MG63 (cell line): Measurements from ENCODE around the gene WHRN. TPM values are rescaled to one million over a fixed set of nuclear protein-coding genes. Genes with fewer than 3 reads are reported as not detected.

Source experiments
- DNase-seq: peaks from one replicate; pipeline ENCODE4 v3.0.0-alpha.2; 2020
- H3K27me3 ChIP-seq: fragments of 250-450 bp; sonication (Bioruptor Pico); 2 replicates; pipeline ENCODE4 v1.5.1; 2020; ENCODE audit warnings: mild to moderate bottlenecking, moderate library complexity
- H3K36me3 ChIP-seq: fragments of 250-450 bp; sonication (Bioruptor Pico); 2 replicates; pipeline ENCODE4 v1.5.1; 2020; ENCODE audit warnings: mild to moderate bottlenecking, moderate library complexity
- H3K4me3 ChIP-seq: fragments of 250-450 bp; sonication (Bioruptor Pico); 2 replicates; pipeline ENCODE4 v1.5.1; 2020; ENCODE audit warnings: mild to moderate bottlenecking, moderate library complexity
- H3K9me3 ChIP-seq: fragments of 250-450 bp; sonication (Bioruptor Pico); 2 replicates; pipeline ENCODE4 v1.5.1; 2020; ENCODE audit warnings: mild to moderate bottlenecking, moderate library complexity
- total RNA-seq: library from RNA; depleted of rRNA; stranded (reverse); fragments of >200 nt; shearing (Covaris generic); gene quantifications from 2 replicates; pipeline ENCODE4 v1.2.3, GENCODE V29; 2014; ENCODE audit warnings: low replicate concordance

WHRN gene
- total RNA-seq, 1 experiment from 2014 or later = 2.1 TPM

DNA sequence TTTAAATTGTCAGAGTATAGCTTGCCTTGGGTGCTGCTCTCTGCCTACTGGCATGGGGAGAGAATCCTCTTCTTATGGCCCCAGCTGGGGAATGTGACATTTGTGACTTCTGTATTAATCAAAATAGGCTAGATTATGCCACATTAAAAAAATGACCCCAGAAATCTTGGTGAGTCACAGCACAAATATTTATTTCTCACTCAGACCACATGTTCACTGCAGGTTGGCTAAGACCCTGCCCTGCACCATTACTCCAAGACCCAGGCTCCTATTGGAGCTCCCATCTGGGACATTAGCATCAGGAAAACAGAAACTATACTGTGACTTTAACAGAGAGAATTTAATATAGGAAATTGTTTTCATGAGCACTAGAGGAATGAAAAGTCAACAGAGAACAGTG lies 16.6 kb upstream of the WHRN start:
- no peak overlapping the region for H3K4me3 ChIP-seq
- H3K9me3 ChIP-seq = no peaks in the 10 kb centered on the region
- H3K36me3 ChIP-seq = no peaks in the 10 kb centered on the region
- no peak for DNase-seq
- no peaks in the 10 kb centered on the region for H3K27me3 ChIP-seq

DNA sequence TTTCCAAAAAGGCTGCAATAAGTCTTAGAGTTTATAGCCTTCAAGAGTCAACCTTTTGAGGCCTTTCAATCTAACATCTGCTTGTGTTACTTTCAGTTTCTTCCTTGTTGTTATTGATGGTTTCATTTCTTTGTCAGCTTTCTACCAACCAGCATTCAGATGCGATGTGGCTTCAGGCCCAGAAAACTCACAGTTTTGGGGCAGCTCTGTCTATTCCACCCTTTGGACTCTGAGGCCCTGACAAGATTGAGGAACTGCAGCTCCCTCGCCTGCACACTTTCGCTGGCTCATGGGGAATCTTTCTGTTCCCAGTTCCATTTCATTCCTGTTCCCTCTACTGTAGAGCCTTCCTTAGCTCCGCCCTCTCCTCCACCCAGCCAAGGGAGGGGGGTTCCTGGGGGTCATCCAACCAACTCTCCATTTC lies 13.3 kb upstream of the WHRN start:
- Histone ChIP-seq H3K4me3 (no peak overlapping the region), H3K27me3 (no peaks in the 10 kb centered on the region), H3K9me3 (no peaks in the 10 kb centered on the region), H3K36me3 (no peaks in the 10 kb centered on the region)
- DNase-seq = no peak

DNA sequence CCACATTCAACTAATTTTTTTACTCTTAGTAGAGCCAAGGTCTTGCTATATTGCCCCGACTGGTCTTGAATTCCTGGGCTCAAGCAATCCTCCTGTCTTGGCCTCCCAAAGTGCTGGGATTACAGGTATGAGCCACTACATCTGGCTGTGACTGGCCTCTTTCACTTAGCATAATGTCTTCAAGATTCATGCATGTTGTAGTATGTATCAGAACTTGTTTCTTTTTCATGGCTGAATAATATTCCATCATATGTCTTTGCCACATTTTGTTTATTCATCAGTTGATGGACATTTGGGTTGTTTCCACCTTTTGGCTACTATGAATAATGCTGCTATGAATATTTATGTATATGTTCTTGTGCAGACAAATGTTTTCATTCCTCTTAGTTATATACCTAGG lies 12.8 kb upstream of the WHRN start:
- Histone ChIP-seq H3K4me3 (no peak overlapping the region), H3K36me3 (no peaks in the 10 kb centered on the region), H3K9me3 (no peaks in the 10 kb centered on the region), H3K27me3 (no peaks in the 10 kb centered on the region)
- no peak for DNase-seq

DNA sequence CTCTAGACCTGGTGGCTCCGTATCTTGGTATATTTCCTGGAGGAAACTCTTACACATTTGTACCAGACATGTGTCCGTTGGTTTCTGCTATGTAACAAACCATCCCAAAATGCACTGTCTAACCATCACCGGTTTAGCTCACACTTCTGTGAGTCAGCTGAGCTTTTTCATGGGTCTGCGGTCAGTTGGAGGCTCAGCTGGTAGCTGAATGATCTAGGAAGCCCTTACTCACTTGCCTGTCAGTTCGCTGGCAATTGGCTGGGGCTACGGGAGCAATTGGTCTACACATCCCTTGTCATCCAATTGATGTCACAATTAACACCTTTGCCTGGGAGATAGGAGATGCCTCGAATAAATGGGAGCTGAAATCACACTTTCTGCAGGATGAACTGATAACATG lies 11.6 kb upstream of the WHRN start:
- no peaks in the 10 kb centered on the region for H3K36me3 ChIP-seq
- no peak overlapping the region for H3K4me3 ChIP-seq
- H3K27me3 ChIP-seq = no peaks in the 10 kb centered on the region
- DNase-seq = peak; percentile 65
- no peaks in the 10 kb centered on the region for H3K9me3 ChIP-seq

DNA sequence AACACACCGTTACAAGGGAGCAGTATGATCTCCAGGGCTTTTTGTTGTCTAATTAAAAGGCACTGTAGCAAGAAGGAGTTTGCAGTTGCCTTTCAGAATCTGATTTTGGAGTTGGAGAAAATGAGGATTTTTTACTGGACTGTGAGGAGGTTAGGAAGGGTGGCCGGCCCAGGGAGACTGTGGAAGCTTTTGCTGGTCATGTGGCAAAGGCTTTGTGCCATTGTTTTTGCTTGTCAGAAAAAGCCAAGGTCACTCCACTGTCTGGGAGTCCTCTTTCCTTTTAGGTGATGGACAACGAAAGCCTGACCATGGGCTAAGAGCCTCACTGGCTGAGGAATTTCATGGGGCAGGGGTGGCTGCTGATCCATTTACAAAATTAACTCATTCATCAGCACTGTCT lies 10.3 kb upstream of the WHRN start:
- Histone ChIP-seq H3K4me3 (no peak overlapping the region), H3K9me3 (no peaks in the 10 kb centered on the region), H3K27me3 (no peaks in the 10 kb centered on the region)

DNA sequence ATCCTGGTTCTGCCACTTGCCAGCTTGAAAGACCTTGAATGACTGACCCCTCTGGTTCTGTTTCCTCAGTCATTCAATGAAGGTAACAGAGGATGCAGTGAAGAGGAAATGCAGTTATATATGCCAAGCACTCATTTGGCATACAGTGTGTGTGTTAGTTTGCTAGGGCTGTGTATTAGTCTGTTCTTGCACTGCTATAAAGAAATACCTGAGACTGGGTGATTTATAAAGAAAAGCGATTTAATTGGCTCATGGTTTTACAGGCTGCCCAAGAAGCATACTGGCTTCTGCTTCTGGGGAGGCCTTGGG lies 8.6 kb upstream of the WHRN start:
- H3K27me3 ChIP-seq = no peaks in the 10 kb centered on the region; the same call in none of the 2 replicates
- no peaks in the 10 kb centered on the region for H3K9me3 ChIP-seq
- no peak overlapping the region for H3K4me3 ChIP-seq
- no peak for DNase-seq
- H3K36me3 ChIP-seq = no peaks in the 10 kb centered on the region

More for the DNA sequence above, 10.3 kb upstream of the WHRN start:
- DNase-seq = no peak
- H3K36me3 ChIP-seq = no peaks in the 10 kb centered on the region

DNA sequence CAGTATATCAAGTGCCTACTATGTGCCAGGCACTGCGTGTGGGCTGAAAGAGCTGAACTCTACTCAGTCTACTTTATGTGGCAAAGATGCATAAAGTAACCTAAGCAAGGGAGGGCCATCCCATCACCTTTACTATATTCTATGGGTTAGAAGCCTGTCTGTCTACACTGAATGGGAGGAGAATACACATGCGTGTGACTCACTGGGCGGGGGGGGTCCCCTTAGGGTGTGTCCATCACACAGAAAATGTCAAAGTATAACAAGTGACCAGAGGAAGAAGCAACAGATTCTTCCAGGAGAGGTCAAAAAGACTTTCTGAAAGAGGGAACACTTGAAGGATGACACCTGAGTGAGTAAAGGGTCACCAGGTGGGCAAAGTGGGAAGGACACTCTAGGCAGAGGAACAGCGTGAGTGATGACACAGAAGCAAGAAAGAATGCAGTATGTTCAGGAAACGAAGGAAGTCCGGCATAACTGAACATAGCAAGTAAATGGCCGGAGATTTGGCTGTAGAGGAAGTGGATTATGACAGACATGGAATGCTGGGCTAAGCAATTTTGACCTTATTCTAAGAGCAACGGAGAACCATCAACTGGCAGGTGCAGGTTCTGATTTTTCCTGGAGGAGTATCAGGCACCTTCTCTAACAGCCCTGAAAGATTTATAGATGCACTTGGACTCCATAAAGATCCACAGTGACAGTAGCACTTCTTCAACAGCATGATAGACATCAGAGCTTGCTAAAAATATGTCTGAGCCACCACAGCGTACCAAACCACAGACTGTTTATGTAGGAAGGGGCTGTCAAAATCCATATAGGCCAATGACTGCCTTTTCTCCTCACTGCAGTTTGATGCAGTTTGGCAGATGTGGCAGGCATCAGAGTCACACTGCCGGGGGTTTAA lies 8.0 kb upstream of the WHRN start:
- no peaks in the 10 kb centered on the region for H3K36me3 ChIP-seq
- H3K27me3 ChIP-seq = no peaks in the 10 kb centered on the region; the same call in none of the 2 replicates
- no peak for DNase-seq
- no peak overlapping the region for H3K4me3 ChIP-seq
- H3K9me3 ChIP-seq = no peaks in the 10 kb centered on the region

DNA sequence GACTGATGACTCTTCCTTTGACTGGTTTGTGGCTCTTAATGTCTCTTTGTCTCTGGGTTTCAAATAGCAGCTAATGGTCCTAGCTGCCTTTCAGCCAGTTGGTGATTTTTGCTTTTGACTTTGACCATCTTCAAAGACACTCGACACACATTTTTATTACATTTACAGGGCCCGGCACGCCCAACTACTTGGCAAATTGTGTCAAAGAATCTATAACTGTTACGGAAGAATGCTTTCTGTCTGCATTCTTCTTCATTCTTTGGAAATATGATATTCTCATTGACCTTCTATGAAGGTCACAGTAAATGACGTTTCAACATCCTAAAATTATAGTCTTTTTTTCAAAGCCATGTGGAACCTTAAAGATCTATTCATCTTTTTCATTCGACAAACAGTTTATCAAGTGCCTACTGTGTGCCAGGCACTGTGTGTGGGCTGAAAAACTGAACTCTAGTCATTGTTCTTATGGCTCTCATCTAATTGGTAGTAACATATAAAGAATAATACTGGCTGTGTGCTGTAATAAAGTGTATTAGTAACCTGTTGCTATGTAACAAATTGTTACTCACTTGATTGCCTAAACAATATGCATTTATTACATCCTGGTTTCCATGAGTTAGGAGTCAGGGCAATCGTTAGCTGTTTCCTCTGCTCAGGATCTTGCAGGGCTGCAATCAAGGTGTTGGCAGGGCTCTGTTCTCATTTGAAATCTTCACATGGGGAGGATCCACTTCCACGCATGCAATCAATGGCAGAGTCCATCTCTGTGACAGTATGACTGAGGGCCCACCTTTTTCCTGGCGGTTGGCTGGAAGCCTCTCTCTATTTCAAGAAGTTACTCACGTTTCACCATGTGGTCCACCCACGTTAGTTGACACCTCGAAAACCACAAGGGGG lies 7.0 kb upstream of the WHRN start:
- Histone ChIP-seq H3K4me3 (no peak overlapping the region), H3K36me3 (no peaks in the 10 kb centered on the region), H3K27me3 (peaks cover 3% of the 10 kb centered on the region), H3K9me3 (no peaks in the 10 kb centered on the region)
- DNase-seq = no peak

DNA sequence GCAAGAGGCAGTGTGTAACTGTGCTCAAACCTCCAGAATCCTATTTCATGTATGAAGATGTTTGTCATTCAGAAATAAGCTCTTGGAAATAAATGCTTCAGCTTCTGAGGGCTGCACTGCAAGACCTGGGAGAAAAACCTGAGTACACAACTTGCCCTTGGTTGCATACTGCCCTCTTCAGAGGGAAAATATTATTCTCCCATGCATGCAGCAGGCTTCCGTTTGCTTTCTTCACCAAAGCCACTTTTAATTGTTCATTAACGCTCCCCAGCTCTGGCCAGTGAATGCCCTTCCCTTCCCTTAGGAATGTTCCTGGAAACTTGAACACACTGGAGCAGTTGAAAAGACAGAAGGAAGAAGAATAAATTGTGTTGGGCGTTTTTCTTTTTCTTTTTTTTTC lies 2.5 kb upstream of the WHRN start:
- no peaks in the 10 kb centered on the region for H3K9me3 ChIP-seq
- H3K36me3 ChIP-seq = no peaks in the 10 kb centered on the region
- DNase-seq = no peak
- H3K27me3 ChIP-seq = peaks cover 13% of the 10 kb centered on the region
- H3K4me3 ChIP-seq = no peak overlapping the region

DNA sequence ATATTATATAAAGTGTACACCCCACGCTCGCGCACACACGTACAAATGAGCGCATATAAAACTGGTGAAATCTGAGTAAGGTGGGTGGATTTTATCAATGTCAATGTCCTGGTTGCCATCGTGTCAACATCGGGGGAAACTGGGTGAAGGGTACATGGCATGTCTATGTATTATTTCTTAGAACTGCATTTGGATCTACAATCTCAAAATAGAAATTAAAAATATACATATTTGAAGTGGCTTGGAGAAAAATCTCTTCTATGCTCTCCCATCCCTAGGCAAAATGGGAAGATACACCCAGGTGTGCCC lies 763 bp upstream of the WHRN start:
- peak overlapping the region; percentile 84 for H3K4me3 ChIP-seq
- H3K27me3 ChIP-seq = peaks cover 13% of the 10 kb centered on the region

DNA sequence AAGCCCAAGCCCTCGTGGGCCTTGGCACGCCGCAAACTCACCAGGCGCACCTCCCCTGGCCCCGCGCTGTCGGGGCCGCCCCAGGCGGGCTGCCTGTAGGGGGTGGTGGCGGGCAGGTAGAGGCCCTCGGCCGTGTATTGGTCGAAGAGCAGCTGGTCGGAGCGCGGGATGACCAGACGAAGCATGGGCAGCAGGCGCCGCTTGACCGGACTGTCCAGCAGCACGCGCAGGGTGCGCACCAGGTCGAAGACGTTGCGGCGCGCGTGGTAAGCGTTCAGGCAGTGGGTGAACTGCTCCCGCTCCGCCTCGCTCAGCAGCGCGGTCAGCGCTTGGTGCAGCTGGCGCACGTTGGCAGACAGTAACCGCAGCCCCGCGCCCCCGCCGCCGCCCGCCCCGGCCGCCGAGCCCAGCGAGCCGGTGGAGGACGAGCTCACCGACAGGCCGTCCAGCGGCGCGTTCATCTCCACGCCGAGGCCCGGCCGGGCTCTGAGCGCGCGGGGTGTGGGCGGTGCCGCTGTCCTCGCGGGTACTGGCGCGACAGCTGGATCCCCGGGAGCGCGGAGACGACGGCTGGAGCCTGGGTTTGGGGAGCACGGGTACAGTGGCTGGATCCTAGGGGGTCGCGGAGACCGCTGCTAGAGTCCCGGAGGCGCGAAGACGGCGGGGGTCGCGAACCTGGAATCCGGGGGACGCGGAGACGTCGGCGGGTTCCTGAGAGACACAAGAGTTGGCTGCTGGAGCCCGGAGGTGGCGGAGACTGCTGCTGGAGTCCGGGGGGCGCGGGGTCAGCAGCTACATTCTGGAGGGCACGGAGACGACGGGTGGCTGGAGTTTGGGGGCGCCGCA lies 709 bp downstream of the WHRN start:
- H3K36me3 ChIP-seq = no peaks in the 10 kb centered on the region
- peak; percentile 41 for DNase-seq
- peaks cover 13% of the 10 kb centered on the region for H3K27me3 ChIP-seq
- H3K4me3 ChIP-seq = peak overlapping the region; percentile 84
- H3K9me3 ChIP-seq = no peaks in the 10 kb centered on the region

More for the DNA sequence above, 763 bp upstream of the WHRN start:
- no peak for DNase-seq
- H3K9me3 ChIP-seq = no peaks in the 10 kb centered on the region
- no peaks in the 10 kb centered on the region for H3K36me3 ChIP-seq

DNA sequence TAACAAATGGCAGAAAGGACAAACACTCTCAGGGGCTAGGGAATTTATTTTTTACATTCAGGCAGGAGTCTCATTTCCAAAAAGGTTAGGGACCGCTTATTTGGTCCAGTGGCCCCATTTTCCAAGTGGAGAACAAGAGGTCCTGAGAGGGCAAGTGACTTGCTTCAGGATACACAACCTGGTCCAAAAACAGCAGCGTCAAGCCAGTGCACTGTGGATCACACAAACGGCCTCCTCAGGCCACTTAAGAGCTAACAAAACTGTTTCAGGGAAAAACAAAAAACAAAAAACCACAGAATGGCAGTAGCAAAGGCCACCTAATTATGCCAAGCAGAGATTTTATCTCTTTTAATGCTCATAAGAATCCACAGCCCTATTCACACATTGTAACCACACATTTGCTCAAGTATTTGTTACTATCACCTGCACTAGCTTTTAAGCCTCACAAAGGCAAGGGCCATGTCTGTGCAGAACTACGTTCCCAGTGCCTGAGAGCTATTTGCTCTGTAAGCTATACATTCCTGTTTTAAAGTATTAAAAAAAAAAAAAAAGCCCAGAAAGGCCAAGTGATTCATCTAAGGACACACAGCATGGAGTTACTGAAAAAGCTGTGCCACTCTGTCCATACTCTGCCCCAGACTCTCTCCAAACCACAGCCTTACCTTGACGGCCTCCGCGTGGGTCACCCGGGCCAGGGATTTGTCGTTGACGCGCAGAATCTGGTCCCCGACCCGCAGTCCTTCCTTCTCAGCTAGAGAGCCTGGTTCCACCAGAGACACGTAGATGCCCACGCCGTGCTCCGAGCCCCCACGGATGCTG lies 1.5 kb downstream of the WHRN start:
- peaks cover 13% of the 10 kb centered on the region for H3K27me3 ChIP-seq
- peak overlapping the region; percentile 84 for H3K4me3 ChIP-seq
- H3K36me3 ChIP-seq = no peaks in the 10 kb centered on the region
- DNase-seq = no peak
- no peaks in the 10 kb centered on the region for H3K9me3 ChIP-seq

DNA sequence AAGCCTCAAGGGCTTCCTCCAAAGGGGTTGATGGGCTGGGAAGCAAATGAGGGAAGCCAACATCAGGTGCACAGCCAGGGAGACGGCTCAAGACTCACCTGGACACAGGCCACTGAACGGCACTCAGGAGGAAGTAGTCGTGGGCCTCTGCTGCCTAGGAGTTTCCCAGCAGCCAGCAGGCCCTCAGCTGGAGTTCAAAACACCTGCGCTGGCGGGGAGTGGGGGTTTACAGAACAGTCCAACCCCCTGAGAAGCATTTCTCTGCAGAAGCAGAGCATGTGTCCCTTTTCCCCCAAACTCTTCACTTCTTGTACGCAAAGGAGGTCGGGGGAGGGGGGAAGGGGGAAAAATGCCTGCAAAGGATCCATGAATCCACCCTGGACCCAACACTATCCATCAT lies 2.3 kb downstream of the WHRN start:
- H3K4me3 ChIP-seq = no peak overlapping the region; the same call in 1 of the 2 replicates
- no peak for DNase-seq
- H3K27me3 ChIP-seq = peaks cover 13% of the 10 kb centered on the region
- H3K9me3 ChIP-seq = no peaks in the 10 kb centered on the region
- H3K36me3 ChIP-seq = no peaks in the 10 kb centered on the region

DNA sequence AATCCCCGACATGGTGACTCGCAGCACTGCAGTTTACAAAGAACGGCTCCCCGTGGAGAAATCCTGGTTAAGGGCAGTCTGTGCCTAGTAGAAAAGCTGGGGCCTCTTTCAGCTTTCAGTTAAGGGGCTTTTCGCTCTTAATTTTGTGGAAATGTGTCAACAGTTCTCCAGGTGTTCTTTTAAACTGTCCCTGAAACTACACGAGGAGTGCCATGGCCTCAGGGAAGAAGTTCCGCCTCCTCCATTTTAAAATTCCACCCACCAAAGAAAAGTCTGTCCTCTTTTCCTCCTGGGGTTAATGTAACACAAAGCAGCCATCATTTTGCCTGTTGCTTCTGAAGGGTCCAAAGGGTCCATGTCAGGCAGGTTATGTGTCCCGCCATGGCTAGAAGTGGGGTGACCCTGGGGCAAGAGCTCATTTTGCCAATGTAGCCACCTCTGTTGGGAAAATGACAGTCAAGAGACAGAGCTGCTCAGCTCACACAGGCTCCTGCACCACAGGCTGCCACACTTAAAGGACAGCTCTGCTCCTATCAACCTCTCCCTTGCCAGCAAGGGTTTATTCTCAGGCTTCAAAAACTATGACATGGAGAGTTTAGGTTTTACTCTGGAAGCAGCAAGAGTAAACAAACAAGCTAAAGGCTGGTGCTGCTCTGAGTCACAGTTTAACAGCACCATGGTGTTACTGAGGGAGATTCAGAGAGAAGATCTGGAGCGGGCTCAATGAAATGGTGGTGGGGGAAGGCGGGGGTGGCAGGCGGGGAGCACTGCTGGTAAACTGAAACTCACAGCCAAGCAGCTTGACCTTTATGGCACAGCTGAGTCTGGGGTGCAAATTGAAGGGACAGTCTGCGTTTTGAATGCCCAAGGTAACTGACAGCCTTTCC lies 3.2 kb downstream of the WHRN start:
- no peaks in the 10 kb centered on the region for H3K9me3 ChIP-seq
- peak; percentile 77 for DNase-seq

DNA sequence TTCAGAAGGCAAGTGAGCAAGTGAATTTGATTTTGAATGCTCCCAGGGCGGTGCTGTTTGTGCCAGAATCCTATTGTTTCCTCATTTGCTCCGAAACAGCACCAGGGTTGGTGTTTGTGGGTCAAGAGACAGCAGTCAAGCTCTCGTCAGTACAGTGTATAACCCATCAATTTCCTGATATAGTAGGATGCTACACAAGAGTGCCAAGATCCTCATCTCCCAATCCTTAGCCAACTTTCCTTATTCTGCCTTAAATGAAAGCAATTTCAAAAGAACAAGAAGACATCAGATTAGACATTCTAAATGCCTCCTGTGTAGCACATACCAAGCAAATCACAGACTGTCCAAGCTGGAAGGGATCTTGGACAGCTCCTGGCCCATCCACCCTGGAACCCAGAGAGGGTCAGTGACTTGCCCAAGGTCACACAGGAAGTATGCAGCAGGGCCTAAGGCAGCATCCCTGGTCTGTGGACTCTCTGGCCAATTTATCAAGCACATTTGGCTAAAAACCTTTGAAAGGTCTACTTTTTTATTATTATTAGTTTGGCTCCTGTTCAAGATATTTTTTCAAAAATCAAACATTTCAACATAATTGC lies 4.5 kb downstream of the WHRN start:
- Histone ChIP-seq H3K36me3 (no peaks in the 10 kb centered on the region), H3K9me3 (no peaks in the 10 kb centered on the region), H3K27me3 (no peaks in the 10 kb centered on the region), H3K4me3 (no peak overlapping the region)
- no peak for DNase-seq

More for the DNA sequence above, 3.2 kb downstream of the WHRN start:
- Histone ChIP-seq H3K27me3 (peaks cover 8% of the 10 kb centered on the region), H3K36me3 (no peaks in the 10 kb centered on the region), H3K4me3 (peak overlapping the region; percentile 4; the same call in 1 of the 2 replicates)
